ENCODE measurements around the gene DYTN.

DNA sequence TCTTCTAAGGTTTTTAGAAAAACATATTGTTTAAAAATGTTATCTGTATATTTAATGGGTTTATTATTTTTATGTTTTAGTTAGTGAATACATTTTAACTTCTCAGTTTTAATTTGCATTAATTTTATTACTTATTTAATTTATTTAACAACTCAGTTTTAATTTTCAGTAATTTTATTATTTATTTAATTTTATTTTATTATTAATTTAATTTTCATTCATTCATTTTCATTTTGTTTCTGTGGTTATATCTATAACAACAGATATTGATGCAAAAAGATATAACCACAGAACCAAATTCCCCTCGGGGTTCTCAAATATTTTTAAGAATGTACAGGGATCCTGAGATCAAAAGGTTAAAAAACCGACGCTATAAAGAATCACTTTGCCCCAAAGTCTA lies 52.9 kb downstream of the DYTN start:
- TF ChIP-seq, protein P1, sequence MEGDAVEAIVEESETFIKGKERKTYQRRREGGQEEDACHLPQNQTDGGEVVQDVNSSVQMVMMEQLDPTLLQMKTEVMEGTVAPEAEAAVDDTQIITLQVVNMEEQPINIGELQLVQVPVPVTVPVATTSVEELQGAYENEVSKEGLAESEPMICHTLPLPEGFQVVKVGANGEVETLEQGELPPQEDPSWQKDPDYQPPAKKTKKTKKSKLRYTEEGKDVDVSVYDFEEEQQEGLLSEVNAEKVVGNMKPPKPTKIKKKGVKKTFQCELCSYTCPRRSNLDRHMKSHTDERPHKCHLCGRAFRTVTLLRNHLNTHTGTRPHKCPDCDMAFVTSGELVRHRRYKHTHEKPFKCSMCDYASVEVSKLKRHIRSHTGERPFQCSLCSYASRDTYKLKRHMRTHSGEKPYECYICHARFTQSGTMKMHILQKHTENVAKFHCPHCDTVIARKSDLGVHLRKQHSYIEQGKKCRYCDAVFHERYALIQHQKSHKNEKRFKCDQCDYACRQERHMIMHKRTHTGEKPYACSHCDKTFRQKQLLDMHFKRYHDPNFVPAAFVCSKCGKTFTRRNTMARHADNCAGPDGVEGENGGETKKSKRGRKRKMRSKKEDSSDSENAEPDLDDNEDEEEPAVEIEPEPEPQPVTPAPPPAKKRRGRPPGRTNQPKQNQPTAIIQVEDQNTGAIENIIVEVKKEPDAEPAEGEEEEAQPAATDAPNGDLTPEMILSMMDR (IDR thresholded peaks at IDR 0.05), result no peak
- no peak for TF ChIP-seq POLR2A (IDR thresholded peaks at IDR 0.05)
- no peak for TF ChIP-seq EP300 (IDR thresholded peaks at IDR 0.05)
